Measurements from ENCODE around the gene AGRN.

AGRN gene

DNA sequence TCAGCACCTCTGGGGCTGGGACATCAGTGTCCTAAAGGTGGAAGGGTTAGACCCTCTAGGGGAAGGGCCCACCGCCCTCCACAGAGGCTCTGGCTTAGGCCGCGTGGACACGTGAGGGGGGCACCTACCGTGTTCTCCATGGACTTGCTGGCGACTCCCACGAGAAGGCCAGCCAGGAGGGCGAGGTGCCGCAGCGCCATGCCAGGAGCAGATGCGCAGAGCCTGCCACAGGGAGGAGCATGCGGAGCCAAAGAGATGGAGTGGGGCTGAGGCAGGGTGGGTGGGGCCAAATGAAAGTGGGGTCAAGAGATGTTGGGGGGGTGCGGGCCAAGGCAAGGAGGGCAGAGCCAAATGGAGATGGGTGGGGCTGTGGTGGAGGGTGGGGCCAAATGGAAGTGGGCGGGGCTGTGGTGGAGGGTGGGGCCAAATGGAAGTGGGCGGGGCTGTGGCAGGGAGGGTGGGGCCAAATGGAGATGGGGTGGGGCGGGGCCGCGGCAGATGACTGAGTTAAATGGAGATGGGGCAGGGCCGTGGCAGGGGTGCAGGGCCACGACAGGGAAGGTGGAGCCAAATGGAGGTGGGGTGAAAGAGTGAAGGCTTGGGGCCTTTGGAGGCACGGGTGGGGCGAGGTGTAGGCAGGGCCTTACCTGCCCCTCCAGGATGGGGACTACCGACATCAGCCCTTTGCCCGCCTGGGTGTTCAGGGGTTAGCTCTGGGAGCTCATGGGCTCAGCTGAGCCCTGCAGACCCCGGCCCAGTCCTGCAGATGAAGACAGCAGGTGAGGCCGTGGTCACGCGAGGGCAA is 71.6 kb downstream of the AGRN start:
- no peaks in the 10 kb centered on the region for H3K36me3 ChIP-seq (ENCODE audit: insufficient read depth)
- no peak overlapping the region for H3K9ac ChIP-seq
- no peaks in the 10 kb centered on the region for H3K79me2 ChIP-seq (ENCODE audit: insufficient read depth, low read depth)
- no peak overlapping the region for H3K4me3 ChIP-seq (IDR thresholded peaks at IDR 0.05; ENCODE audit: insufficient read depth, low read depth, low read length)
- no peaks in the 10 kb centered on the region for H3K27me3 ChIP-seq (ENCODE audit: insufficient read depth, low read depth)
- H4K20me1 ChIP-seq (ENCODE audit: insufficient read depth) = no peaks in the 10 kb centered on the region
- no peak overlapping the region for H2AFZ ChIP-seq (ENCODE audit: low read depth)
- TF ChIP-seq, protein P1, sequence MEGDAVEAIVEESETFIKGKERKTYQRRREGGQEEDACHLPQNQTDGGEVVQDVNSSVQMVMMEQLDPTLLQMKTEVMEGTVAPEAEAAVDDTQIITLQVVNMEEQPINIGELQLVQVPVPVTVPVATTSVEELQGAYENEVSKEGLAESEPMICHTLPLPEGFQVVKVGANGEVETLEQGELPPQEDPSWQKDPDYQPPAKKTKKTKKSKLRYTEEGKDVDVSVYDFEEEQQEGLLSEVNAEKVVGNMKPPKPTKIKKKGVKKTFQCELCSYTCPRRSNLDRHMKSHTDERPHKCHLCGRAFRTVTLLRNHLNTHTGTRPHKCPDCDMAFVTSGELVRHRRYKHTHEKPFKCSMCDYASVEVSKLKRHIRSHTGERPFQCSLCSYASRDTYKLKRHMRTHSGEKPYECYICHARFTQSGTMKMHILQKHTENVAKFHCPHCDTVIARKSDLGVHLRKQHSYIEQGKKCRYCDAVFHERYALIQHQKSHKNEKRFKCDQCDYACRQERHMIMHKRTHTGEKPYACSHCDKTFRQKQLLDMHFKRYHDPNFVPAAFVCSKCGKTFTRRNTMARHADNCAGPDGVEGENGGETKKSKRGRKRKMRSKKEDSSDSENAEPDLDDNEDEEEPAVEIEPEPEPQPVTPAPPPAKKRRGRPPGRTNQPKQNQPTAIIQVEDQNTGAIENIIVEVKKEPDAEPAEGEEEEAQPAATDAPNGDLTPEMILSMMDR (conservative IDR thresholded peaks at IDR 0.05; ENCODE audit: low read depth, low read length) = no peak
- no peak overlapping the region for H3K4me2 ChIP-seq
- no peak overlapping the region for H3K27ac ChIP-seq
- H3K4me1 ChIP-seq (ENCODE audit: low read depth, poor library complexity, severe bottlenecking) = no peaks in the 10 kb centered on the region

DNA sequence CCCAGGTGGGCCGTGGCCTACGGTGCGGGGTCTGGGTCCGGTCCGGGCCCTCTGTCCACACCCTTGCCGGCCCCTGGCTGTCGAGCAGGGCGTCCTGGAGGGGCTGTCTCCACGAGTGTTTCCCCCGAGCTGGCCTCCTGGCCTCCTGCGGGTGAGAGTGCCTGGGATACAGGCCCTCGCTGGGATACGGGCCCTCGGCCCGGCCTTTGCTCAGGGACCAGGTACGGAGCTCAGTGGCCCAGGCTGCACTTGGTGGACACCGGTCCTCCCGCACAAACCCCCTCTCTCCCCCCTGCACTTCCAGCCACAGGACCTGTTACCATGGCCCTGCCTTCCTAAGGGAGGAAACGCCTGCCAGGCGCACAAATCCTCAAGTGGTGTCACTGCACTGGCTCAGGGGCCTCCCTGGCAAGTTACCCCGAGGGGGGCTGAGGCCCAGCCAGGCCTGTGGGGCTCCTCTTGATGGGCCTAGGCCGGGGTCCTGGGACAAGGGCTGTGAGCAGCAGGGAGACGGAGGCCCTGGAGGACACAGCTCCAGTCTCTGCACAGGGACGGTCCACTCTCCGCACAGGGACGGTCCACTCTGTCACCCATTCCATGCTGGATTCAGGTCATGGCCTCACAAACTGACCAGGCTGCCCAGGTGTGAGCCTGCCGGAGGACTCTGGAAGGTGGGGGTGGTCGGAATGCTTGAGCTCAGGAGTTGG is 72.4 kb downstream of the AGRN start:
- no peak overlapping the region for H2AFZ ChIP-seq (ENCODE audit: low read depth)

DNA sequence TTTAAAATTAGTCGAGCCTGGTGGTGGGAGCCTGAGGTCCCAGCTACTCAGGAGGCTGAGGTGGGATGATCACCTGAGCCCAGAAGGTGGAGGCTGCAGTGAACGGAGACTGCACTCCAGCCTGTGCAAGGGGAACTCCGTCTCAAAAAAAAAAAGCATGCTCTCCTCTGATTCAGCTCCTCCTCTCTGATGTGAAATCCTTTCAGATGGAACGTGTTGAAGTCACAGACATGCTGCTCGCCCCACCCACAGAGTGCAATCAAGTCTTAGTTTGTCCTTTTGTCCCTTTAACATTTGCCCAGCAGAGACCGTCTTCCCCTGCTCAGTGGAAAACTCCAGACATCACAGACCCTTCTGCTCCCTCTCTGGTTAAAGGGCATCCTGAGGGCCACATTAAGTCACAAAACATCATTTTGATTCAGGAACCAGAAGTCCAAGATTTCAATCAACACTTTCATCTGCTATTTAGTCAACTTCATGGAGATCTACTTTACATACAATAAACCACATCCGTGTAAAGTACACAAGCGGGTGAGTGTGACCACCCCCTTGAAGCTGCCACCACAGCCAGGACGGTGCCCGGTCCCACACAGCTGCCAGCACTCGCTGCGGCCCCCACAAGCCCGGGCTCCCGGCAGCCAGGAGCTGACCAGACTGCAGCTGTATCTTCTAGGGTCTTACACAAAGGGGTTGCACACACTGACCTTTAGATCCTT is 73.1 kb downstream of the AGRN start:
- Histone ChIP-seq H3K27me3 (ENCODE audit: insufficient read depth, low read depth) (no peaks in the 10 kb centered on the region), H3K9ac (no peak overlapping the region), H3K27ac (no peak overlapping the region), H3K4me2 (no peak overlapping the region), H2AFZ (ENCODE audit: low read depth) (no peak overlapping the region), H3K36me3 (ENCODE audit: insufficient read depth) (no peaks in the 10 kb centered on the region), H3K4me3 (IDR thresholded peaks at IDR 0.05; ENCODE audit: insufficient read depth, low read depth, low read length) (no peak overlapping the region), H3K79me2 (ENCODE audit: insufficient read depth, low read depth) (no peaks in the 10 kb centered on the region), H4K20me1 (ENCODE audit: insufficient read depth) (no peaks in the 10 kb centered on the region), H3K4me1 (ENCODE audit: low read depth, poor library complexity, severe bottlenecking) (no peaks in the 10 kb centered on the region)
- TF ChIP-seq, protein P1 (conservative IDR thresholded peaks at IDR 0.05; ENCODE audit: low read depth, low read length) = no peak

More for the DNA sequence above, 72.4 kb downstream of the AGRN start:
- TF ChIP-seq, protein P1 (conservative IDR thresholded peaks at IDR 0.05; ENCODE audit: low read depth, low read length) = no peak
- Histone ChIP-seq H3K4me2 (no peak overlapping the region), H3K36me3 (ENCODE audit: insufficient read depth) (no peaks in the 10 kb centered on the region), H4K20me1 (ENCODE audit: insufficient read depth) (no peaks in the 10 kb centered on the region), H3K4me3 (IDR thresholded peaks at IDR 0.05; ENCODE audit: insufficient read depth, low read depth, low read length) (no peak overlapping the region), H3K4me1 (ENCODE audit: low read depth, poor library complexity, severe bottlenecking) (no peaks in the 10 kb centered on the region), H3K27me3 (ENCODE audit: insufficient read depth, low read depth) (no peaks in the 10 kb centered on the region), H3K79me2 (ENCODE audit: insufficient read depth, low read depth) (no peaks in the 10 kb centered on the region), H3K27ac (no peak overlapping the region), H3K9ac (no peak overlapping the region)

DNA sequence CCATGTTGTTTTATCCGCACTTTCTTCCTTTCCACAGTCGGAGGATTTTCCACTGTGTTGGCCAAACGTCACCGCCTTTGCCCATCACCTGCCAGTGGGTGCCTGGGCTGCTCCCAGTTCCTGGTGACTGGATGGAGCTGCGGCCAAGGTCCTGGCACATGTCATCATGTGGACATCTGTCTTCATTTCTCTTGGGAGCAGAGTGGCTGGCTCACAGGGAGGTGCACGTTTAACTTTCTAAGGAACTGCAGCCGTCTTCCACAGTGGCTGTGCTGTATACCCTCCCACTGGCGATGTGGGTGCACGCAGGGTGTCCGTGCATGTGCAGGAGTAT is 73.7 kb downstream of the AGRN start:
- no peaks in the 10 kb centered on the region for H4K20me1 ChIP-seq (ENCODE audit: insufficient read depth)
- H3K9ac ChIP-seq = no peak overlapping the region
- no peaks in the 10 kb centered on the region for H3K79me2 ChIP-seq (ENCODE audit: insufficient read depth, low read depth)
- no peaks in the 10 kb centered on the region for H3K27me3 ChIP-seq (ENCODE audit: insufficient read depth, low read depth)
- H3K27ac ChIP-seq = no peak overlapping the region
- H3K4me2 ChIP-seq = no peak overlapping the region
- TF ChIP-seq, protein P1 (conservative IDR thresholded peaks at IDR 0.05; ENCODE audit: low read depth, low read length) = no peak
- no peak overlapping the region for H2AFZ ChIP-seq (ENCODE audit: low read depth)
- H3K36me3 ChIP-seq (ENCODE audit: insufficient read depth) = no peaks in the 10 kb centered on the region
- no peaks in the 10 kb centered on the region for H3K4me1 ChIP-seq (ENCODE audit: low read depth, poor library complexity, severe bottlenecking)
- no peak overlapping the region for H3K4me3 ChIP-seq (IDR thresholded peaks at IDR 0.05; ENCODE audit: insufficient read depth, low read depth, low read length)
